ENCODE data around the gene CTXN2.

DNA sequence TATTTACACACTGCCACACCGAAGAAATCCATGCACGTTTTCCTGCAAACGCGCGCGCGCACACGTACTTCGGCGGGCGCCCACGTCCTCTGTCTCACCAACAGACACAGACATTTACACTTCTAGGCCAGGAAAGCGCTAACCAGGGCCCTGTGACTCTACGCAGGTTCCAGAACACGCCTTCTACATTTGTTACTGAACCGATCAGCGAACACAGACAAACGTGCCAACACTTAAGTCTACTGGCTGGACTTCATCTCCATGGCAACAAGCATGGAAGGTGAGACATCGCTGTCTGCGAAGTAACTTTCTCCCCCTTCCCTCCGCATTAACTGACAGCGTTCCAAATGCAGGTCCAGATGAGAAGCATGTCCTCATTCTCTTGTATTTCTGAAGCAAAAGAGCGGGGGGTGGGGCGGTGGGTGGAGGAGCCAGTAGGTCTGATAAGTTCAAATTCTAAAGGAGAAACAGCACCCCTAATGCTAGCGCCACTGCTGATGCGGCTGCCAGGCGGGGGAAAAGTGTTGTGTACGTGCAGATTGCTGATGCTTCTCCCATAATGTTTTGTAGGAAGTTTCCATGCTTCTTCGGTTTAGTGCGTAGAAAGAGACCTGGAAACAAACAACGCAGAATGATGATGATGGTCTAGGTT lies at the start of gene CTXN2:
- TF ChIP-seq CTCF (IDR thresholded peaks at IDR 0.05 in 2 of 3, conservative IDR thresholded peaks at IDR 0.05 in 1 of 3; ENCODE audit: insufficient read depth in 2 of 3, low read depth in 1 of 3, low read length in 3 of 3) (no peak), ARNT (IDR thresholded peaks at IDR 0.05) (no peak), STAT6 (CRISPR knock-in tag; IDR thresholded peaks at IDR 0.05) (no peak), MTA2 (IDR thresholded peaks at IDR 0.05; ENCODE audit: low read depth) (no peak), E2F1 (CRISPR knock-in tag; IDR thresholded peaks at IDR 0.05) (no peak), MEIS2 (IDR thresholded peaks at IDR 0.05; ENCODE audit: partially characterized antibody) (no peak), SMC3 (conservative IDR thresholded peaks at IDR 0.05; ENCODE audit: insufficient read depth, low read depth, low read length) (no peak), TSC22D4 (tag; IDR thresholded peaks at IDR 0.05) (no peak), CHD4 (IDR thresholded peaks at IDR 0.05; ENCODE audit: insufficient read depth, insufficient replicate concordance, low read depth, low read length, poor library complexity, severe bottlenecking) (no peak), REST (IDR thresholded peaks at IDR 0.05; ENCODE audit: borderline replicate concordance) (no peak), REST (CRISPR knock-in tag; IDR thresholded peaks at IDR 0.05; ENCODE audit: low read depth) (no peak), POLR2A (conservative IDR thresholded peaks at IDR 0.05) (no peak)
- TF ChIP-seq, protein P1, sequence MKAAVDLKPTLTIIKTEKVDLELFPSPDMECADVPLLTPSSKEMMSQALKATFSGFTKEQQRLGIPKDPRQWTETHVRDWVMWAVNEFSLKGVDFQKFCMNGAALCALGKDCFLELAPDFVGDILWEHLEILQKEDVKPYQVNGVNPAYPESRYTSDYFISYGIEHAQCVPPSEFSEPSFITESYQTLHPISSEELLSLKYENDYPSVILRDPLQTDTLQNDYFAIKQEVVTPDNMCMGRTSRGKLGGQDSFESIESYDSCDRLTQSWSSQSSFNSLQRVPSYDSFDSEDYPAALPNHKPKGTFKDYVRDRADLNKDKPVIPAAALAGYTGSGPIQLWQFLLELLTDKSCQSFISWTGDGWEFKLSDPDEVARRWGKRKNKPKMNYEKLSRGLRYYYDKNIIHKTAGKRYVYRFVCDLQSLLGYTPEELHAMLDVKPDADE (conservative IDR thresholded peaks at IDR 0.05; ENCODE audit: control insufficient read depth, low read depth, low read length), result no peak

Measured in K562 (cell line).